H7 (cell line): Measurements from ENCODE around the gene ANKHD1. TPM values are rescaled to one million over a fixed set of nuclear protein-coding genes. Genes with fewer than 3 reads are reported as not detected.
"Not testable (repeated sequence)": the region's sequence is repeated elsewhere in the genome, so short reads cannot be mapped to it uniquely, and the experiment has no call there.

Experiments used
- DNase-seq: peaks from one replicate; pipeline ENCODE4 v3.0.0; 2012
- H3K27me3 ChIP-seq: 2 replicates; pipeline ENCODE4 v1.6.0; 2011; ENCODE audit warnings: mild to moderate bottlenecking, low read length; ENCODE audit not compliant: control insufficient read depth, insufficient read depth
- H3K36me3 ChIP-seq: replicated peaks from 2 replicates; pipeline ENCODE4 v1.5.1; 2011; ENCODE audit warnings: low read length; ENCODE audit not compliant: control insufficient read depth, insufficient read depth
- H3K4me3 ChIP-seq: 2 replicates; pipeline ENCODE4 v1.5.1; 2011; ENCODE audit warnings: low read depth, mild to moderate bottlenecking, control low read depth, low read length, moderate library complexity; ENCODE audit not compliant: insufficient read depth
- total RNA-seq: library from RNA; depleted of rRNA; stranded (reverse); fragments of >200 nt; shearing (Covaris generic); gene quantifications from 2 replicates; pipeline ENCODE4 v1.2.3, GENCODE V29; 2014

The ANKHD1 gene
- total RNA-seq, 1 experiment from 2014 or later, result 49.2 TPM

- Histone ChIP-seq H3K27me3 (no peaks in the 10 kb centered on the region), H3K4me3 (no peak overlapping the region), H3K36me3 (peaks cover 7% of the 10 kb centered on the region)
- no peak for DNase-seq
Measured at GRCh38 chr5:140566665-140567064, 165.0 kb downstream of the ANKHD1 start.

- Histone ChIP-seq H3K27me3 (no peaks in the 10 kb centered on the region), H3K4me3 (no peak overlapping the region)
- DNase-seq, result no peak
Measured at GRCh38 chr5:140567136-140567818, 165.6 kb downstream of the ANKHD1 start.

GRCh38 chr5:140567871-140568270 is 166.2 kb downstream of the ANKHD1 start:
- DNase-seq, result no peak
- Histone ChIP-seq H3K27me3 (no peaks in the 10 kb centered on the region), H3K36me3 (peaks cover 7% of the 10 kb centered on the region), H3K4me3 (no peak overlapping the region)

More at GRCh38 chr5:140567136-140567818, 165.6 kb downstream of the ANKHD1 start:
- peaks cover 7% of the 10 kb centered on the region for H3K36me3 ChIP-seq

GRCh38 chr5:140568443-140569063 is 166.9 kb downstream of the ANKHD1 start:
- H3K36me3 ChIP-seq, result peaks cover 7% of the 10 kb centered on the region
- no peak overlapping the region for H3K4me3 ChIP-seq
- DNase-seq, result no peak
- no peaks in the 10 kb centered on the region for H3K27me3 ChIP-seq

GRCh38 chr5:140569197-140569596 is 167.6 kb downstream of the ANKHD1 start:
- no peak for DNase-seq
- Histone ChIP-seq H3K4me3 (no peak overlapping the region), H3K27me3 (no peaks in the 10 kb centered on the region), H3K36me3 (peaks cover 7% of the 10 kb centered on the region)

GRCh38 chr5:140570058-140570457 is 168.4 kb downstream of the ANKHD1 start:
- H3K27me3 ChIP-seq, result no peaks in the 10 kb centered on the region
- DNase-seq, result peak; percentile 4
- peaks cover 7% of the 10 kb centered on the region for H3K36me3 ChIP-seq
- no peak overlapping the region for H3K4me3 ChIP-seq

GRCh38 chr5:140570488-140570887 is 168.9 kb downstream of the ANKHD1 start:
- DNase-seq, result peak; percentile 0
- no peaks in the 10 kb centered on the region for H3K27me3 ChIP-seq
- H3K36me3 ChIP-seq, result peaks cover 7% of the 10 kb centered on the region
- H3K4me3 ChIP-seq, result no peak overlapping the region

- H3K4me3 ChIP-seq, result no peak overlapping the region
- H3K27me3 ChIP-seq, result no peaks in the 10 kb centered on the region
- peaks cover 7% of the 10 kb centered on the region for H3K36me3 ChIP-seq
- DNase-seq, result no peak
Measured at GRCh38 chr5:140571105-140571504, 169.5 kb downstream of the ANKHD1 start.

GRCh38 chr5:140573683-140574082 is 172.1 kb downstream of the ANKHD1 start:
- no peak for DNase-seq
- Histone ChIP-seq H3K36me3 (no peaks in the 10 kb centered on the region), H3K27me3 (no peaks in the 10 kb centered on the region), H3K4me3 (no peak overlapping the region)

- no peaks in the 10 kb centered on the region for H3K36me3 ChIP-seq
- no peak for DNase-seq
- no peaks in the 10 kb centered on the region for H3K27me3 ChIP-seq
- no peak overlapping the region for H3K4me3 ChIP-seq
Measured at GRCh38 chr5:140574165-140574564, 172.5 kb downstream of the ANKHD1 start.

- Histone ChIP-seq H3K36me3 (no peaks in the 10 kb centered on the region), H3K4me3 (no peak overlapping the region), H3K27me3 (no peaks in the 10 kb centered on the region)
- peak; percentile 64 for DNase-seq
Measured at GRCh38 chr5:140575309-140575708, 173.7 kb downstream of the ANKHD1 start.

GRCh38 chr5:140576776-140577201 is 175.2 kb downstream of the ANKHD1 start:
- Histone ChIP-seq H3K36me3 (no peaks in the 10 kb centered on the region), H3K4me3 (no peak overlapping the region), H3K27me3 (no peaks in the 10 kb centered on the region)
- no peak for DNase-seq

- H3K27me3 ChIP-seq, H3K36me3 ChIP-seq, H3K4me3 ChIP-seq, DNase-seq: not testable (repeated sequence)
Measured at GRCh38 chr5:140579188-140579747, 177.6 kb downstream of the ANKHD1 start.

GRCh38 chr5:140587495-140587894 is 185.9 kb downstream of the ANKHD1 start:
- DNase-seq, result no peak
- Histone ChIP-seq H3K27me3 (no peaks in the 10 kb centered on the region), H3K4me3 (no peak overlapping the region), H3K36me3 (no peaks in the 10 kb centered on the region)
